AG04449 (cell line): ENCODE results near the gene CYP4F8.
"Not testable (repeated sequence)": the region's sequence is repeated elsewhere in the genome, so short reads cannot be mapped to it uniquely, and the experiment has no call there.

ENCODE experiments used
- CTCF ChIA-PET: fragments of 350-600 bp; formaldehyde crosslinking; extraction: SDS; loops from one replicate; lab custom pipeline; 2021; ENCODE audit warnings: antibody characterized with exemption; lab: Yijun Ruan, JAX
- POLR2A ChIA-PET: fragments of 400-600, 350-600 bp; formaldehyde crosslinking; extraction: SDS; loops from one replicate; lab custom pipeline; 2020; ENCODE audit warnings: antibody characterized with exemption, inconsistent platforms; lab: Yijun Ruan, JAX
- DNase-seq: peaks from one replicate; pipeline ENCODE4 v3.0.0-alpha.2; 2010; ENCODE audit warnings: low read depth, low spot score
- H3K4me3 ChIP-seq: 2 replicates; pipeline ENCODE4 v1.5.1; 2011; ENCODE audit warnings: low read depth, mild to moderate bottlenecking, control low read depth, low read length
- CTCF ChIP-seq: IDR thresholded peaks from one replicate; pipeline ENCODE4 v1.5.1; 2011; ENCODE audit warnings: mild to moderate bottlenecking, moderate library complexity, low read length, control low read depth, inconsistent platforms; ENCODE audit not compliant: insufficient read depth; ENCODE audit errors: missing control alignments

Gene CYP4F8

GRCh38 chr19:15584095-15584494 is 30.9 kb upstream of the CYP4F8 start:
- H3K4me3 ChIP-seq = no peak overlapping the region
- POLR2A ChIA-PET = no interaction called here
- DNase-seq = no peak
- no peak for TF ChIP-seq CTCF
- CTCF ChIA-PET = no interaction called here

- ChIA-PET POLR2A (no interaction called here), CTCF (no interaction called here)
- H3K4me3 ChIP-seq = no peak overlapping the region; the same call in 1 of the 2 replicates
- peak; percentile 92 for TF ChIP-seq CTCF
- DNase-seq = no peak
These were observed 30.4 kb upstream of the CYP4F8 start for GRCh38 chr19:15584541-15585115.

- TF ChIP-seq CTCF = no peak
- ChIA-PET POLR2A (no interaction called here), CTCF (no interaction called here)
- H3K4me3 ChIP-seq = no peak overlapping the region
- no peak for DNase-seq
These were observed 27.4 kb upstream of the CYP4F8 start for GRCh38 chr19:15587663-15588062.

GRCh38 chr19:15588265-15588664 is 26.8 kb upstream of the CYP4F8 start:
- ChIA-PET POLR2A (no interaction called here), CTCF (no interaction called here)
- H3K4me3 ChIP-seq = no peak overlapping the region
- no peak for DNase-seq
- TF ChIP-seq CTCF = no peak

GRCh38 chr19:15589760-15590451 is 25.1 kb upstream of the CYP4F8 start:
- no peak overlapping the region for H3K4me3 ChIP-seq
- TF ChIP-seq CTCF = no peak
- no peak for DNase-seq
- ChIA-PET CTCF (no interaction called here), POLR2A (no interaction called here)

GRCh38 chr19:15591796-15592195 is 23.2 kb upstream of the CYP4F8 start:
- no peak for DNase-seq
- ChIA-PET POLR2A (no interaction called here), CTCF (no interaction called here)
- no peak overlapping the region for H3K4me3 ChIP-seq
- no peak for TF ChIP-seq CTCF

- POLR2A ChIA-PET, H3K4me3 ChIP-seq, CTCF ChIA-PET, DNase-seq: not testable (repeated sequence)
These were observed 22.5 kb upstream of the CYP4F8 start for GRCh38 chr19:15592506-15592905.

GRCh38 chr19:15593766-15594165 is 21.3 kb upstream of the CYP4F8 start:
- DNase-seq, POLR2A ChIA-PET, CTCF ChIA-PET, H3K4me3 ChIP-seq: not testable (repeated sequence)
